ENCODE results near the gene MBOAT7.

Gene MBOAT7

DNA sequence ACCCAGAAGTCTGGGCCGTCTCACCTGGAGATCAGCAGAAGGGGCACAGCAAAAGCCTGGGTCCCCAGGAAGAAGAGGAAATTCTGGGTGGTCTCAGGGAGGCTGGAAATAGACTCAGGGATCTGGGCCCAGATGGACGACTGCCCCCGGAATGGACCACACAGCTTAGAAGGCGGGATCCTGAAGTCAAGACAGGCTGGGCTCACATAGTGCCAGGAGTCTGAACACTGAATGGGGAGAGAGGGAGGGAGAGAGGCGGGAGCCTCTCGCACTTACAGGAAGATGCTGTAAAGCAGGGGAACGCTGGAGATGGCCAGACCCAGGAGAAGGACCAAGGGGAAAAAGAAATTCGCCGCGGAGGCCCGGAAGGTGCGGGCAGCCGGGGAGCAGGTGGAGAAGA, 28.5 kb downstream of the MBOAT7 start:
- peak in 1 of 2 experiments; percentile 21 for DNase-seq

DNA sequence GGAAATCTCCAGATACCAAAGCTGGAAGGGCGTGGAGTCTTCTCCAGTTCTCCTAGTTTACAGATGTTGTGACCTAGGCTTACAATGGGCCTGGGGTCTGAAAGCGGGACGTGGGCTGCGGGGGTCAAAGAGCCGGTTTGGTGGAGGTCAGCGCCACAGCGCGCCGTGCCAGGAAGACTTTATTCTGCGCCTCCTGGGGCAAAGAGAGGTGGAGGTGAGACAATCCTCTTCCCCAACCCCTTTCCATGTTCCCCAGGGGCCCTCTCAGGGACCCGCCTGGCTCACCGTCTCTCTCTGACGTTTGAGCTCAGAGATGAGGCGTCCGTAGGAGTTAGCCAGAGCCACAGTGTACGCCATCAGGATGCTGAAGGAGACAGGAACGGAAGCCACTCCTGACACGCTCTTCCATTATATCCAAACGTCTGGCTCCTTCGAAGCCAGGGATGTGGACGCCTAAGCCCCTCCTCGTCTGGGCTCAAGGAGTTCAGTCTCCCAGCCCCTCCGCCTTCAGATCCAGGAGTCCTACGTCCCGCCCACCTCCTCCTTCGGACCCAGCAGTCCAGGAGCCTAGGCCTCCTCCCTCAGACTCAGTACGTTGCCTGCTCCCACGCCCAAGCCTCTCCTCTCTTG, 29.1 kb downstream of the MBOAT7 start:
- no peak for DNase-seq

DNA sequence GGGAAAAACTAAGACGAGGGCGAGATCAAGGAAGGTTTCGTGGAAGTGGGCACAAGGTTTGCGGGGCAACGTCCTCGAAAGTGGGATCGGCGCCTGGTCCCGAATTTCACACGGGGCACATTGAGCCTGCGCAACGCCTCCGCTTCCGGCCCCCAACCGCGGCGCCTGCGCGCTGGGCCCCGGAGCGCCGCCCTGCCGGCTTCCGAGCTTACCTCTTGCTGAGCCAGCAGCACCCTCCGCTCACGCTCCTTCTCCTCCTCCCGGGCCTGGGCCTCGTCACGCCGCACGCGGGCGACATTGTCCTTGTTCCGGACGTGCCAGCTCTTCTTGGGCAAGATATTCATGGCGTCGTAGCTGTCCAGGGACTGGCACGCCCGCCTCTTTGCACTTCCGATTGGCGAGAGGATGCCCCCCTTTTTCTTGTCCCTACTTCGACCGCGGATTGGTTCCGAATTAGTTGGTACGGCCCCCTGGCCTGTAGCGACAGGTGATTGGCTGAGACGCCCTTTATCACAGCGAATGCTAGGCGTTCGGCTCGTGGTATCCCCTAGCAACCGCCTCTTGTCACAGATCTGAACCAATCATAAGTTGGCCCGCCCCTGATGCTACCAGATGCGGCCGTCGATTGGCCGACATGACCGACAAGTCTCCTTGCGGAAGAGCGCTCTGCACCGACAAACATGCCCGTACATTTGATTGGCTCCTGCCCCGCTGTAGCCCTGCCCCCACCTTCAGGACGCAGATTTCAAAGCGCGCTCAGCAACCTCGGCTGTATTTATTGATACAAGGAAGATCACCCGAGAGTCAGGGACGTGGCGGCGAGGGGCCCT, 29.8 kb downstream of the MBOAT7 start, which contains the start of gene LENG1:
LENG1 (minus strand) TSS at position 370 of the 830 bp plus-strand sequence; CDS start at position 344, 26 bp downstream.
- peak; percentile 99 to 100 for DNase-seq

DNA sequence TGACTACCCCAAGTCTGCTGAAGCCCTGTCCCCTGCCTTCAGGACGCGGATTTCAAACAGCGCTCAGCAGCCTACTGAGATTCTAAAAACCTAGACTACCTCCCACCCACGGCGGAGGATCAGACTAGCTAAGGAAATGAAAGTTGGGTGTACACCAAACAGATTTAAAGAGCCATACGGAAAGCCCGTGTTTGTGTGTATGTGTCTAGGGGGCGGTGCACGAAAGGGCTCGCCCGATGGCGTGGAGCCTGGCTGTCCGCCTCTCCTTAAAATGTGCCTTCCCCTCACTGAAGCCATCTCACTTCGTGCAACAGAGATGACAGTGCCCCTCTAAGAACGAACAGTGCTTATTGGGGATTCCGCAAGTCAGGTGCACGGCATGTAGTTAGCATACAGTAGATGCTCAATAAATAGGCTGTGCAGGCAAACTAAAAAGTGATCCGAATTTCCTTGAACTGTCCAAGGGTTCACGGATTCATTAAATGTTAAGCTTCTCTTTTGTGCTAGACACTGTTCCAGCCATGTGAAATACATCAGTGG, 30.5 kb downstream of the MBOAT7 start:
- no peak for DNase-seq

DNA sequence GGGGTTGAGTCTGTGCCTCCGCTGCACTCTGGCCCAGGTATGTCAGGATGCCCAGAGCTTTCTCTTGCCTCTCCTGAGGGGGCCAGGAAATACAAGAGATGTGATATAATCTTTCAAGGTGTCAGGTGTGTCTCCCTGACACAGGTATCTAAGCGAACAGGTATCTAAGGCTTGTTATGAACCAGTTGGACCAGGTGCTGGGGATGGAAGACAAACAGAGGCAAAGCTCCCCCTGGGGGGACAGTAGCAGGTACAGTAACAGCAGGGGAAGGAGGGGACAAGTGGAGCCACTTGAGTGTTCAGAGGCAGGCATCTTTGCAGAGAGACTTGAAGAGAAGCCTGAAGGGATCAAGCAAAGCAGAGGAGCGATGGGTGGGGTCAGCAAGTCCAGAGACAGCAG, 32.4 kb downstream of the MBOAT7 start:
- no peak for DNase-seq

DNA sequence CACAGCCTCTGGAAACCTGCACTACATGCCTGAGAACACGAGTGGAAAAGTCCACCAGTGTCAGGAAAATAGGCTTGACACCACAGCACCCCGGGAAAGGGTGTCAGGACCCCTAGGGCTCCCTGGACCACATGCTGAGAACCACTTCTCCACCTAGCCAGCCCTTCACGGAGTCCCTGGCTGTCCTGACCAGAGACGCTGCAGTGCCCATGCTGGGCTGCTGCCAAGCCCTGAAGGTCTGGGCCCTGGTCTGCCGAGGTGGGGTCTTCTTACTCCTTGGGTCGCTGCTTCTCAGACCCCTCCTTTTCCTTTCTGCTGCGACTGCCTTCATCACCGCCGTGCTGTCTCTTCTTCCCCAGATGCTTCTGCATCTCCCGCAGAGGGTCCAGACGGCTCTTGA, 32.9 kb downstream of the MBOAT7 start:
- no peak for DNase-seq

DNA sequence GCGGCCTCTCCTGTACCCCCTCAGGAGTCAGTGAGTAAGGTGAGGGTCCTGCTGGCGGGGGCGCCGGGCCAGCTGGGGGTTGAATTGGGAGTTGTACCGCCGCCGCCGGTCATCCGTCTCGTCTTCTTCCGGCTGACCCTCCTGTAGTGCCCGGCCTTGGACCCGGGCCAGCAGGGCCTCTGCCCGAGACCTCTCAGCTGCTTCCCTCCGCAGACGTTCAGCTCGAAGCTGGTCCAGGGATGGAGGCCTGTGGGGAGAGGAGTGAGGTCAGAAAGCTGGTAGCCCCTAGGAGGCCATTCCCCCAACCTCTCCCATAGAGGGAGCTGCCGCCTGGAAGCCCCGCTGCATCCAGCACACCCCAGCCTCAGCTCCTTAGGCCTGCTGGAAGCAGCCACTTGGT, 33.7 kb downstream of the MBOAT7 start:
- DNase-seq, result no peak

DNA sequence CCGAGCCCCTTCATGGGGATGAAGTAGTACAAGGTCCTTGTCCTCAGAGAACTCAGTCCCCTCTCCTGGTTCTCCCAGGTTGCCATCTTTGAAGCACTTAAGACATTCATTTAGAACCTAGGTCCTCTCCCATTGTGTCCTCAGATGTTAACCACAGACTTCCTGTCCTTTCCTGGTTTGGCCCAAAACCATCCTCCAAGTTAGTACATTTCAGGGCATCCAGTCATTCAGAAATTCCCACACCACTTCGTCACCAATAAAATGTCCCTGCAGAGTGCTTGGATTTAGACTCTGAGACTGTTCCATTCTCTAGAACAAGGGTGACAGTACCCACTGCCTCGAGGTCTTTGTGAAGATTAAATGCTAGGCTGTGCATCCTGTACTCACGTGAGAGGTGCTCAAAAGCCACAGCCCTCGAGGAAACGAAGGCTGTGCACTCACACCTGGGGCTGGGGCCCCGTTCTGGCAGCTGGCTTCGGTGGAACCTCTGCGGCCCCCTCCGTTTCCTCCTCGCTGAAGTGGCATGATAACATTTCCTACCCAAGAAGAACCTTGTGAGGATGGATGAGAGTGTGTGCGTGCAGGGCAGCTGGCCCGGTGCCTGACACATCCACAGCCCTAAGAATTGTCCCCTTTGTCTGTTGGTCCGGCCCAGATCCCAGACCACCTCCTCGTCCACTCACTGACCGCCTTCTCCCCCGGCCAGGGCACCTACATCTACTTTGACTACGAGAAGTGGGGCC, 34.6 kb downstream of the MBOAT7 start:
- no peak for DNase-seq

DNA sequence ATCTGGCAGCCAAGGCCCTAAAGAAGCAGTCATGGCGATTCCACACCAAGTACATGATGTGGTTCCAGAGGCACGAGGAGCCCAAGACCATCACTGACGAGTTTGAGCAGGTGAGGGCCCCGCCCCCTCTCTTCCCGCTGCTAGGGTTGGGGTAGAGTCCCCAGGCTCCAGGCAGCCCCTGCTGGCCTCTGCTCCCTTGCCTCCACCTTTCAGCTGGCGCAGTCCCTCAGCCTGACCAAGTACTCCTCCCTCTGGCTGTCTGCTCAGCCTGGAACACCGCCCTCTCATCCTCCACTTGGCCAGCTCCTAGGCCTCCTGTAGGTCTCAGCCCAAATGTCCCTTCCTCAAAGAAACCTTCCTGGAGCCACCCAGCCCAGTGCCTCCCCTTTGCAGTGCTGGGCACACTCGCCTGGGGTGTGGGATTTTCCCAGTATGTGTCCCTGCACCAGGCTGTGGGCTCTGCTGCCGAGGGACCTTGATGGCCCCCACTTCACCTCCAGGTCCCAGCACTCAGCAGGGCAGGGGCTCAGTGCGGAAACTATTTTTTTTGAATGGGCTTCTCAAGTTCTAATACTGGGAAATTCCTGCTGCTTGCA, 35.6 kb downstream of the MBOAT7 start:
- DNase-seq, result no peak

DNA sequence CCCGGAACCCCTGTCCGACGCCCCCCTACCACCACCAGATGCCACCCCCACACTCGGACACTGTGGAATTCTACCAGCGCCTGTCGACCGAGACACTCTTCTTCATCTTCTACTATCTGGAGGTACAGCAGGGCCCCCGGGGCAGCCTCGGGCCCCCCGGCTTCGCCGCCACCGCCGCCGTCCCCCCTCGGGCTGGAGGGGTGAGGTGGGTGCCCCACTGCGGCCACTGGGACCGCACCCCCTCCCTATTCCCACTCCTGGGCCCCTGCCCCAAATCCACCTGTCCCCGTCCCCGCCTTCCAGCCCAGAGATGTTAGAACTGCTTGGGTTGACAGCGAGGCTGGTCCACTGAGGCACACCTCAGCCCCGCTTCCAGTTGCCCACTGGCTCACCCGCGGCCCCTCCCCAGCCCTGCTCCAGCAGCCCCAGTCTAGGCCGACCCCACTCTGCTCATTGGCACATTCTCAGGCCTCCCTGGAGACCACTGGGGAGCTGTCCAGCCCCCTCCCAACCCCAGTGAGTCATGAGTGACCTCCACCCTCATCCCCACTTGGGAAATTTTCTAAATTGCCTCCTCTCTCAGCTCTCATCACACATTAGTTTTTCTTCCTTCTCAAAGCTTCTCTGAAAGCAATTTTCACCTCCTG, 36.4 kb downstream of the MBOAT7 start:
- DNase-seq, result no peak

DNA sequence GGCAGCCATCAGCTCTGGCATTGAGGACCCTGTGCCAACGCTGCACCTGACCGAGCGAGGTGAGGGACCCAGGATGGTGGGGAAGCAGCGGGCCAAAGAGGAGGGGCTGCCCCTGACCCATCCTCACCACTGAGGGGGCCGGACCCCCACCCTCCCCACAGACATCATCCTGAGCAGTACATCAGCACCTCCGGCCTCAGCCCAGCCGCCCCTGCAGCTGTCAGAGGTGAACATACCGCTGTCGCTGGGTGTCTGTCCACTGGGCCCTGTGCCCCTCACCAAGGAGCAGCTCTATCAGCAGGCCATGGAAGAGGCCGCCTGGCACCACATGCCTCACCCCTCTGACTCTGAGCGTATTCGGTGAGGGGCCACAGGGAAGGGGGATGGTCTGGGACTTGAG, 37.1 kb downstream of the MBOAT7 start:
- DNase-seq, result no peak

DNA sequence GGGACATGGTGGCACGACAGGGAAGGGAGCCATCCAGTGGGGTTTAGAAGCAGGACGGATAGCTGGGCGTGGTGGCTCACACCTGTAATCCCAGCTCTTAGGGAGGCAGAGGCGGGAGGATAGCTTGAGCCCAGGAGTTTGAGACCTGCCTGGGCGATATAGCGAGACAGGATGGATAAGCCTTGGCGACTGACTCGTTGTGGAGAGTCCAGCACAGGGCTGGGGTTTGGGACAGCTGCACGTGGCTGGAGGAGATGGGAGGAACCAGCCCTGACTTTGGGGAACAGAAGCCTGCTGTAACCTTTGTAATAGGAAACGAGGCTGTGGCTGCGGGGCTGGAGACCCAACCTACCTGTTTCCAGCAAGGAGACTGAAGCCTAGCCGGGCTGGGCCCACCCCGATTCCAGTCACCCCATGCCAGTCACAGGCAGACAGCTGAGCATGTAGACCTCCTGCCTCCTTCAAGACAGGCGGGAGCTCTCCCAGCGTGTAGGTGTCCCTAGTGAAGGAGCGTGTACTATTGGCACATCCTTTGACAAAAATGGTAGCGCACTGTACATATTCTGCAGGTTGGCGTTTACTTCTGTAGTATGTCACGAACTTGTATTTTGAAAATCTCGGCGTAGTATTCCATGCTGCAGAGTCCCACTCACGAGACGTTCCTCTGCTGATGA, 37.9 kb downstream of the MBOAT7 start:
- DNase-seq, result no peak

DNA sequence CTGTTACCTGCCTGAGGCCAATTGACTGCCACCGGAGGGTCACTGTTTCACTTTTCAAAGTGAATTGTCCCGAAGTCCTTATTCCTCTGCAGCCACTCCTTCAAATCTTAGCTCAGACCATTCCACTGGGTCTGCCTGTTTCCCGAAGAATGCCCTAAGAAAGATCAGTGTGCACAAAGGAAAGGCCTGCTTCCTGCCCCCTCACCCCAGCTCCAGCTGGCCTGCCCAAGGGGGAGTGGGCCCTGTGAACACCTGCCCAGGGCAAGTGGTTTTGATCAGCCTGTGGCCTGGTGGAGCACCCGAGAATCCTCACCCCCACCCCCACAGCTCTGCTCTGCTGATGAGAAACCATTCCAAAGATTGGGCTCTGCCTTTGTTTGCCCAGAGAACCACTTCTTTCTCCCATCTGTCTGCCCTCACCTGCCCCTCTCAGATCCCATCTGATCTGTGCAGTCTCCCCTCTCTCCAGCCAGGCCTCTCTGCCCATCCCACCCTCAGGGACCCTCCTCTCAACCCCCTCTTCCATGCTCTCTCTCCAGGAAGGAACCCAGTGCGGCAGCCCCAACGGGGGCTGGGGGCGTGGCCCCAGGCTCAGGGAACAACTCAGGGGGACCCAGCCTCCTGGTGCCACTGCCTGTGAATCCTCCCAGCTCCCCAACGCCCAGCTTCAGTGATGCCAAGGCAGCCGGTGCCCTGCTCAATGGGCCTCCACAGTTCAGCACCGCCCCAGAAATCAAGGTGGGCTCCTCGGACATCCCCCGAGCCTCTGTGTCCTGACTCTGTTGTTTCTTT, 40.2 kb downstream of the MBOAT7 start:
- DNase-seq, result no peak

DNA sequence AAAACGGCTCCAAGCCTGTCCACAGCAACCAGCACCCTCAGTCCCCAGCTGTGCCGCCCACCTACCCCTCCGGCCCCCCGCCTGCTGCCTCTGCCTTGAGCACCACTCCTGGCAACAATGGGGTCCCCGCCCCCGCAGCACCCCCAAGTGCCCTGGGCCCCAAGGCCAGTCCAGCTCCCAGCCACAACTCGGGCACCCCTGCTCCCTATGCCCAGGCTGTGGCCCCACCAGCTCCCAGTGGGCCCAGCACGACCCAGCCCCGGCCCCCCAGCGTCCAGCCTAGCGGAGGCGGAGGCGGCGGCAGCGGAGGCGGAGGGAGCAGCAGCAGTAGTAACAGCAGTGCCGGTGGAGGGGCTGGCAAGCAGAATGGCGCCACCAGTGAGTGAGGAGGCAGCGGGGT, 41.2 kb downstream of the MBOAT7 start:
- no peak for DNase-seq

DNA sequence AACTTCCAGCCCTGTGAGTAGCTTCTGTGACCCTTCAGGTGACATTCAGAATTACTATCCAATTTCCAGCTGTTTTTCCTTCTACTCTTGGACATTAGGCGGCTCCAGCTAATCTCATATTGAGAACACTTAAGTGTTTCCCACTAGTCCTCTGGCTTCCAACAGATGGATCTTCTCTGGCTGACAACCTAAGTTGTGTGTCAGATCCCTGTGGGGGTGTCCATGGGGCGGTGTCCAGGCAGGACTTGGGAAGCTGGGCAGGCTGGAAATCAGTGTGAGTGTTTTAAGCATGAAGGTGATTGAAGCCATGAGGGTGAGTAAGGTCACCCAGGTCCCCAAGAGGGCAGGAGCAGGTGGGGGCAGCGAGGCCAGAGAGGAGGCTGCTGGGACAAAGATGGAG, 41.7 kb downstream of the MBOAT7 start:
- DNase-seq, result no peak

DNA sequence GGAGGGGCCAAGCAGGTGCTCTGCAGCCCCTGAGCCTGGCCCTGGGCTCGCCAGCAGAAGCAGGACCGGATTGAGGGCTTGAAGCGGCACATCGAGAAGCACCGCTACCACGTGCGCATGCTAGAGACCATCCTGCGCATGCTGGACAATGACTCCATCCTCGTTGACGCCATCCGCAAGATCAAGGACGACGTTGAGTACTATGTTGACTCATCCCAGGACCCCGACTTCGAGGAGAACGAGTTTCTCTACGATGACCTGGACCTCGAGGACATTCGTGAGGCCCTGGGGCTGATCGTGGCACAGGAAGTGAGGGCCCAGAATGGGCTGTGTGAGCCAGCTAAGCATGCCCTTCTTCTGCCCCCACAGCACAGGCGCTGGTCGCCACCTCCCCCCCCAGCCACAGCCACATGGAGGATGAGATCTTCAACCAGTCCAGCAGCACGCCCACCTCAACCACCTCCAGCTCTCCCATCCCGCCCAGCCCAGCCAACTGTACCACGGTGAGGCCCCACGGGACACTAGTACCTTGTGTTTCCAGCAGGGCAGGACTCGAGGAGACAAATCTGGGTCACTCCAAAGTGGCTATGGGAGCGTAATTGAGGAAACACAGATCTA, 43.7 kb downstream of the MBOAT7 start:
- DNase-seq, result no peak

DNA sequence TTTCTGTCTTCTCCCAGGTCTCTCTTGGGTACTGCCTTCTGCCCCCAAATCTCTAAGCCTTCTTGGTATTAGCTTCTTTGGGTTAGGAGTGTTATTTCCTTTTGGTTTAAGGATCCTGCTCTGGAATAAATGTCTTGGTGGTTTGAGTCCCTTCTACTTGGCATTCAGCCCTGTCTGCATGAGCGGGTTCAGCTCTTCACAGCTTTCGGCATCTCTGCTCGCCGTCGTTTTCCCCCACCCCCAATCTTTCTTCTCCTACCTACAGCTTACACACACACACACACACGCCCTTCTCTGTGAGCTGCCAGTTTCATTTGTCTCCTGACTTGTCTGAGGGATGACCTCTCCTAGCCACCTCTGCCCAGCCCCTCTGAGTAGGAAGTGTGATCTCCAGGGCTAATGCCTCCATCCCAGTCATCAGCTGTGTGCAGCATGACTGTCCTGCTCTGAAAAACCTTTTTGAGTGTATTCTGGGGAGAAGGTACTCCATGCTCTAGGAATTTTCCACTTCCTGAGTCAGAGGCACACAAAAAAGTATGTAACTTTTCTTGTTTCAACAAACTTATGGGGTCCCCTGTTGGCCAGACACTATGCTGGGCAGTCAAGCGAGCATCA, 47.1 kb downstream of the MBOAT7 start:
- no peak for DNase-seq

DNA sequence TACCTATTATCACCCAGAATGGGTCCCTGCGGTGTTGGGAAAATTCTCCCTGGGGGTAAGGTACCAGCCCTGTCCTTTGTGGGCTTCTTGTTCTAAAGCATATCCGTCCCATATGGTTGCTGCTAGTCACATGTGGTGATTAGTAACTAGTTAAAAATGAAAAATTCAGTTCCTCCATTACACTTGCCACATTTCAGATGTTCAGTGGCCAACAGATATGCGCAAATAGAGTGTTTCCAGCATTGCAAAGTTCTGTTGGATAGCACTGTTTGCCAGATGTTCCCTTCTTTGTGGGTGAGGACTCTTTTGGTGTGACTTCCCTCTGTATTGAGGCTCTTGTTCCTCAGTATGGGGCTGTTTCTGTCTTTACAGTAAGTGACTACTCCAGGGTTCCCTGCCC, 48.0 kb downstream of the MBOAT7 start:
- DNase-seq, result no peak

DNA sequence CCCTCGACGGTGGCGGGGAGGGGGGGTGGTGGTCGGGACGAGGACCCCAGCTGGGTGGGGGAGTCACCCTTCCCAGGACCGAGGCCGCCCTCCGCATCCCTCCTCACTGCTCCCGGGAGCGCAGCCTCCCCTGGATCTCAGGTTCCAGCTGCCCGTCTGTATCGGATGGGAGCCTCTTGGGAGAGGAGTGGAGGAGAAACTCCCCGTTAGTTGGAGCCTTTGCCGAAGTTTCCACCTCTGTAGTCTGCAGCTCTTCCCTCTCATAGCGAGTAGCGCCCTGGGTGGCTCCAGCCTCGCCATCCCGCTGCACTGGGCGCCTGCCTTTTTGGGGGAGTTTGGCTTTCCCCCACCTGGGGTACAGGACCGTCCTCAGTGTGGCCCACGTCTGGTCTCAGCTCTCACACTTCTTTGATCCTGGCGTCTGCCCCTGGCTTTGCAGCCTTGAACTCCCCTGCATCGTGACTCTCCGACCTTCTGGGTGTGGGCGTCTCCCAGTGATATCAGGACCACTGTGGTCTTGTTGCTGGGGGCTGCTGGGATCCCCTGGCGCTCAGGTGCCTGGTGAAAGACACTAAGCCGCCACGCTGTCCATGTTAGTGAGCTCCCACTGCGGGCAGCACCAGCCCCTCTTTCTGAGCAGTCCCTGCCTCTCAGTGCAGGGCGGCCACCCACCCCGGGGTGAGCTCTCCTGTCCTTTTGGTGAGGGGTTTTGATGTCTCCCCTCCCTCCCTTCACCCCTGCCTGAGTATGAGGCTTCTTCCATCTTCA, 50.7 kb downstream of the MBOAT7 start:
- no peak for DNase-seq
